Left kidney (tissue), 8 donors: Measurements from ENCODE around the gene RER1. TPM values are rescaled to one million over a fixed set of nuclear protein-coding genes. Genes with fewer than 3 reads are reported as not detected.

Experiments used
- DNase-seq: peaks from one replicate; pipeline ENCODE4 v3.0.0-alpha.2; 2013
- long read RNA-seq, 8 donors: transcript quantifications; one replicate each; lab custom pipeline, GENCODE V29; 2026
- polyA plus RNA-seq: library from polyadenylated mRNA; unstranded; fragments of 120-200 nt; gene quantifications from one replicate; pipeline ENCODE4 v1.2.1, GENCODE V29; 2013; ENCODE audit not compliant: insufficient read length

RER1 gene
- 129 TPM for polyA plus RNA-seq
- long read RNA-seq, donor 1, transcript RER1-209 (7 exons, 3,044 nt): major isoform, 46 of 53 reads
- long read RNA-seq, donor 1, partial matches to known transcripts: 0 of 53 reads
- long read RNA-seq, donor 1, other reads (novel, unspliced or antisense): 0 of 53 reads
- long read RNA-seq, donor 2, transcript RER1-207 (6 exons, 2,469 nt): minor isoform, 5 of 101 reads
- long read RNA-seq, donor 2, transcript RER1-209 (7 exons, 3,044 nt): major isoform, 34 of 101 reads
- long read RNA-seq, donor 2, partial matches to known transcripts: 58 of 101 reads
- long read RNA-seq, donor 2, other reads (novel, unspliced or antisense): 0 of 101 reads
- long read RNA-seq, donor 3, transcript RER1-209 (7 exons, 3,044 nt): major isoform, 25 of 29 reads
- long read RNA-seq, donor 3, partial matches to known transcripts: 0 of 29 reads
- long read RNA-seq, donor 3, other reads (novel, unspliced or antisense): 0 of 29 reads
- long read RNA-seq, donor 4, partial matches to known transcripts: 0 of 2 reads
- long read RNA-seq, donor 4, other reads (novel, unspliced or antisense): 0 of 2 reads
- long read RNA-seq, donor 5, transcript RER1-209 (7 exons, 3,044 nt): major isoform, 82 of 101 reads
- long read RNA-seq, donor 5, partial matches to known transcripts: 7 of 101 reads
- long read RNA-seq, donor 5, other reads (novel, unspliced or antisense): 7 of 101 reads
- long read RNA-seq, donor 6, transcript RER1-209 (7 exons, 3,044 nt): major isoform, 65 of 70 reads
- long read RNA-seq, donor 6, partial matches to known transcripts: 0 of 70 reads
- long read RNA-seq, donor 6, other reads (novel, unspliced or antisense): 0 of 70 reads
- long read RNA-seq, donor 7, transcript RER1-206 (2 exons, 585 nt): minor isoform, 6 of 69 reads
- long read RNA-seq, donor 7, transcript RER1-209 (7 exons, 3,044 nt): major isoform, 60 of 69 reads
- long read RNA-seq, donor 7, partial matches to known transcripts: 0 of 69 reads
- long read RNA-seq, donor 7, other reads (novel, unspliced or antisense): 0 of 69 reads
- long read RNA-seq, donor 8, transcript RER1-209 (7 exons, 3,044 nt): major isoform, 20 of 30 reads
- long read RNA-seq, donor 8, partial matches to known transcripts: 0 of 30 reads
- long read RNA-seq, donor 8, other reads (novel, unspliced or antisense): 0 of 30 reads

GRCh38 chr1:2391041-2391930 is at the start of gene RER1, which contains the start of gene MORN1:
TSS of gene RER1 (plus strand) at chr1:2391841. CDS start at chr1:2395791, 3,950 bp downstream.
TSS of gene MORN1 (minus strand) at chr1:2391554. CDS start at chr1:2391533, 21 bp downstream.
- peak; percentile 98 for DNase-seq

- DNase-seq: no peak
Observed at GRCh38 chr1:2342384-2343022, 49.1 kb upstream of the RER1 start.

GRCh38 chr1:2343023-2343935 is 48.4 kb upstream of the RER1 start:
- DNase-seq: no peak

- no peak for DNase-seq
Observed at GRCh38 chr1:2344121-2344681, 47.4 kb upstream of the RER1 start.

- DNase-seq: no peak
Observed at GRCh38 chr1:2344744-2345296, 46.8 kb upstream of the RER1 start.

GRCh38 chr1:2345297-2346075 is 46.2 kb upstream of the RER1 start:
- no peak for DNase-seq

GRCh38 chr1:2346691-2347408 is 44.8 kb upstream of the RER1 start:
- no peak for DNase-seq

GRCh38 chr1:2347409-2347785 is 44.2 kb upstream of the RER1 start:
- no peak for DNase-seq

GRCh38 chr1:2347896-2348295 is 43.7 kb upstream of the RER1 start:
- no peak for DNase-seq

GRCh38 chr1:2348346-2349325 is 43.0 kb upstream of the RER1 start:
- no peak for DNase-seq

GRCh38 chr1:2349806-2350205 is 41.8 kb upstream of the RER1 start:
- no peak for DNase-seq

- no peak for DNase-seq
Observed at GRCh38 chr1:2350501-2350900, 41.1 kb upstream of the RER1 start.

- no peak for DNase-seq
Observed at GRCh38 chr1:2350911-2351655, 40.6 kb upstream of the RER1 start.

GRCh38 chr1:2351723-2352122 is 39.9 kb upstream of the RER1 start:
- DNase-seq: no peak

GRCh38 chr1:2352341-2352896 is 39.2 kb upstream of the RER1 start:
- DNase-seq: no peak
